Measurements from ENCODE around the gene CYB5RL. TPM values are rescaled to one million over a fixed set of nuclear protein-coding genes. Genes with fewer than 3 reads are reported as not detected.

Gene CYB5RL
- total RNA-seq, 2 donors from 2014 or later = 11.7 to 12.1 TPM

- H3K9me3 Mint-ChIP-seq = no peaks in the 10 kb centered on the region
- DNase-seq (ENCODE audit: low spot score in 2 of 2) (no peak), ATAC-seq (no peak)
- H3K27ac Mint-ChIP-seq = no peak overlapping the region
- H3K36me3 Mint-ChIP-seq = no peaks in the 10 kb centered on the region
Observed at GRCh38 chr1:54156201-54156600, 43.6 kb downstream of the CYB5RL start.

DNA sequence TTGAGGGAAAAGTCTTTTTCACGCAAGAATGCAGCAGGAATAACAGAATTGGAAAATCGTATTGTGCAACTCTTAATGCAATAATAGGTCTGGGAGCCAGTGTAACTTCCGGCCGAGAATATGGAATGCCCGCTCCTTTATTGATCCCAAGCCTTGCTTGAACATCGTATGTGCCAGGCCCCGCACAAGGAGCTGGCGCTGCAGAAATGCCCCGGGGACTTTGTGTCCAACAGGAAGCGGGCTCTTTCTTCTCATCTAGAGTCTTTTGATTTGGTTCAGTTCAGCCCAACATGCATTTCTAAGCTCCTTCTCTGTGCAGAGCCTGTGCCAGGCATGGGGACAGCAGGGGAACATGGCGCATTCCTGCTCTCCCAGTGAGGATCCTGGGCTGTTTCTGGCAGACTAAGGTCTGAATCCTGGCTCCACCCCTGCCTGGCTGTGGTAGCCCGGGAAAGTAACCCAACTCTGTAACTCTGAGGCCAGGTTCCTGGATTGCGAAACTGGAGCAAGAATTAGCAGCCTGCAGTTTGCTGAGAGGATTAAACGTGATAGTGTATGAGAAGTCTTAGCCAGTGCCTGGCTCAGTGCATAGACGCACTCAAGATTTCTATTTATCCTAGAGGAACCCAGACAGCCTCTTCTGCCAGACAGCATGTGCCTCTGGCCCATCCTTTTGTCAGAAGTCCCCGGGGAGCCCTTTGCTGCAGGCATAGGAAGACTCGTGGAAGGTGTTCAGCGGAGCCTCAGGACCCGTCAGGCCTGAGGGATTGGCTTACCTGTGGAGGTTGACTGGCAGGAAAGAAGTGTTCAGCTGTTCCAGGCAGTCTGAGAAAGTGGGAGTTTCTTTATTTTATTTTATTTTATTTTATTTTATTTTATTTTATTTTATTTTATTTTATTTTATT lies 46.0 kb downstream of the CYB5RL start:
- Mint-ChIP-seq H3K36me3 (no peaks in the 10 kb centered on the region), H3K27ac (no peak overlapping the region), H3K9me3 (no peaks in the 10 kb centered on the region)
- ATAC-seq (no peak), DNase-seq (ENCODE audit: low spot score in 2 of 2) (no peak)

DNA sequence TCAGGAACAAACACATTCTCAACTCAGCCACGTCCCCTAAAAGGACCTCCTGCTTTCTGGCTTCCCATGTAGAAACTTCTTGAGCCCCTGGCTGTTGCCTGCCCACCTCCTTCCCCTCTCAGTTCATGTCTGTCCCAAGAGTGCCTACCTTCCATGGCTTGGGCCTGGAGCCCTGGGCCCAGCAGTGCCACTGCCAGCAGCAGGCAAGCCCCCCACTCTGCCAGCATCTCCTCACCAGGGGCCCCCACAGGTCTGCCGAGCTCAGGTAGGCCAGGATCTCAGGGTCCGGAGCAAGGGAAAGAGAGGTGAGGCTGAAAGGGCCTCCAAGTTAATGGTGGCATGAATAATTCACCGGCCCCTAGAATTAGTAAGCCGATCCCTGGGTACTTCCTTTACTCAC lies 47.1 kb downstream of the CYB5RL start, which contains the start of gene CDCP2:
CDCP2 (minus strand) TSS at position 305 of the 400 bp plus-strand sequence; CDS start at position 227, 78 bp downstream.
- ATAC-seq = no peak
- H3K27ac Mint-ChIP-seq = no peak within 1 kb of the TSS
- no peak for DNase-seq (ENCODE audit: low spot score in 2 of 2)
- no peaks in the 10 kb centered on the region for H3K9me3 Mint-ChIP-seq
- H3K36me3 Mint-ChIP-seq = no peaks in the 10 kb centered on the region

GRCh38 chr1:54151013-54151412 lies 48.8 kb downstream of the CYB5RL start:
- no peaks in the 10 kb centered on the region for H3K9me3 Mint-ChIP-seq
- DNase-seq (ENCODE audit: low spot score in 2 of 2) = no peak
- no peak overlapping the region for H3K27ac Mint-ChIP-seq
- no peak for ATAC-seq
- H3K36me3 Mint-ChIP-seq = no peaks in the 10 kb centered on the region

Other genes with a start within 250 kb of the CYB5RL start
- gene LDLRAD1, start 181.8 kb downstream of the CYB5RL start, total RNA-seq = not detected
- 100 to 1,000 TPM; 132 to 164 TPM for gene TMEM59, start 146.8 kb downstream of the CYB5RL start, total RNA-seq
- gene TCEANC2, start 146.4 kb downstream of the CYB5RL start, total RNA-seq = 10 to 100 TPM; 11.8 to 19.4 TPM
- under 1 TPM; 0.11 to 0.14 TPM for gene CDCP2, start 47.0 kb downstream of the CYB5RL start, total RNA-seq
- 100 to 1,000 TPM; 169 to 186 TPM for gene MRPL37, start 137 bp upstream of the CYB5RL start, total RNA-seq
- gene SSBP3, start 206.4 kb upstream of the CYB5RL start, total RNA-seq = 10 to 100 TPM; 66.1 to 80.4 TPM

Data from activated naive CD4-positive, alpha-beta T cell treated with anti-CD3 and anti-CD28 coated beads, Interleukin-2, amount 50 U/mL, for 72 hours (primary cell).